IPS DF 4.7 (cell line): Measurements from ENCODE around the gene DLEC1.
"Not testable (repeated sequence)": the region's sequence is repeated elsewhere in the genome, so short reads cannot be mapped to it uniquely, and the experiment has no call there.

ENCODE experiments used
- DNase-seq: peaks from one replicate; pipeline ENCODE4 v3.0.0-alpha.2; 2013; ENCODE audit warnings: low spot score; ENCODE audit errors: extremely low read depth

Gene DLEC1

GRCh38 chr3:38017445-38018295, 21.3 kb upstream of the DLEC1 start:
- no peak for DNase-seq

GRCh38 chr3:38018296-38019266, 20.4 kb upstream of the DLEC1 start:
- DNase-seq = no peak

DNA sequence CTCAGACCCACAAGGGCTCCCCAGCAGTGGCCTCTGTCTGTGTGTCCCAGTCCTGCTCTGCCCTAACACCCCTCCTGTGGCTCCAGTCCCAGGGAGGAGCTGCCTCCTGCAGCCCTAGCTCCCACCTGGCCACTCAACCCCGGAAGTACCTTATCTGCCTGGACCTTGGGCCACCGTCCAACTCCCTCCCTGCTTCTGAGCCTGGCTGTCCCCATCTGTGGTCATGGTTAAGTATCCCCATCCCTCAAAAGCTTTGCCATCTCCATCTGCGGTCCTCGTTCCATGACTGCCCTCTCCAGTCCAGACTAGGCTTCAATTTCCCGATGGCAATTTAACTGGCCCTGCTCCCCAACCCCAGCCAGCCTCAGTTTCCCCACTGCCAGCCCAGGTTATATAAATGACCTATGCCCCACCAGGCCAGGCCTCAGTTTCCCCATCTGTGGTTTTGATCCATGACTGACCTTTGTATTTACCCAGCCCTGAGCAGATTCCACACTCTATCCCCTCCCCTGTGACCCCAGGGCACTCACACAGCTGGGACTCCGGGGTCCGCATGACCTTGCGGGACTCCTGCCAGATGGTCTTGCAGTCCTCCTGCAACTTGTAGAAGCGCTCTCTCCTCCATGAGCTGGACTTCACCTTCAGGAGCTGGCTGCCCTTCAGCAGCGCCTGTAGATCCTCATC, 19.2 kb upstream of the DLEC1 start:
- no peak for DNase-seq

DNA sequence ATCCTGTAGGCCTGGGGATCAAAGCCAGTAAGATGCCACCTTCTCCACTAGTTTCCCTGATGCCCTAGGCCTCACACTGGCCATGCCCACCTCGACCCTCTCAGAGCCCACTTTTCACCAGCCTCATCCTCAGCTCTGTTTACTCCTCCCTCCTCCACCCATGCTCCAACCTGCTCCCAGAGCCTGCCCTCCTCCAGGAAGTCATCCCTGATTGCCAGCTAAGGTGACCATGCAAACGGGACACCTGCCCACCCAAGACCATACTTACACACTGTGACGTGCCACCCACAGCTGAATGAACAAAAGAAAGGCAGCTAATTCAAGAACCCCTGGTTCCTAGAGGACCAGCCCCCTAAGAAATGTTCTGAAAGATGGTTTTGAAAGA, 18.7 kb upstream of the DLEC1 start:
- no peak for DNase-seq

- DNase-seq = no peak
Observed at GRCh38 chr3:38021196-38021595, 17.8 kb upstream of the DLEC1 start.

GRCh38 chr3:38022301-38022700, 16.7 kb upstream of the DLEC1 start:
- DNase-seq = no peak

DNA sequence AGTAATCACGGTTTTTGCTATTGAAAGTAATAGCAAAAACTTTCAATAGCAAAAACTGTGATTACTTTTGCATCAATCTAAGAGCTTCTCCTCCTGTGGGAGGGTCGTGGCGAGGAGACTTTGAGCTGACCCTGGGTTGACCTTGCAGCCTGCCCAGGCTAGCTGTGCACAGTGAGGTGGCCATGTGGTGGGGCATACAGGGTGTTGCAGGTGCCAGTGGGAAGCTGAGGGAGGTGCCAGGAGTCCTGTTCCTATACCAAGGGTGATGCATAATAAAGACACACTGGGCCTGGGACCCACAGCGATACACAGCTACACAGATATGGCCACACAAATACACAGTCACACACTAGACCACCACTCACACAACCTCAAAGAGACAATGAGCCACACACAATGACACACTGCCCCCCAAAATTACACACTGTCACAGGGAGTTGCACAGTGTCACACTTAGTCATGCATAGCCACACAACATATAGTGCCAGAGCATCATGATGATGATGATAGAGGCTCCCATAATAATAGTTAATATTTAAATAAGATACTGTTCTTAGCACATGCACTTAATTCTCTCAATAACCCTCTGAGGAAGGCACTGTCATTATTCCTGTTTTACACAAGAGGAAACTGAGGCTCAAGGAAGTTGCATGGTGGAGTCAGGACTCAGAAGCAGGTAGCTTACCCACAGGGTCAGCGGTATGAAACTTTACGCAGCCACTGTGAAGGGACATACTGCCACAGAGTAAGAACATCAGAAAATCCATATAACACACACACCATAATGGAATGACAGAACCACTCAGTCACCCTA, 15.9 kb upstream of the DLEC1 start:
- no peak for DNase-seq

DNA sequence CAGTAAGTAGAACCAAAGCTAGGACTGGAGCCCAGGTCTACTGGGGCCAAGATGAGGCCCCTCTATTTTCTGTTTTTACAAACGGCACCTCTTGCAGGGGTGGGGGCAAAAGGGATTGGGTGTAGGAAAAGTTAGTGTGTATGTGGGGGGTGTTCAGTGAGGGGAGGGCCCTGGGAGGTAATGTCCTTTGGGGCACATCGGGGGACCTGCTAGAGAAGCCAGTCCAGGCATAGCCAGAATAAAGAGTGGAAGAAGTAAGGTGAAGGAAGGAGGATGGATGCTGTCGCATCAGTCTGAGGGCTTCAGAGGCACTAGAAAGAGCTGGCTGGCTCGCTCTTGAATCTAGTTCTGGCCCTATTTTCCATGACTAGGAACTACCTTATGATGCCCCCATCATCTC, 12.2 kb upstream of the DLEC1 start:
- DNase-seq = no peak

DNA sequence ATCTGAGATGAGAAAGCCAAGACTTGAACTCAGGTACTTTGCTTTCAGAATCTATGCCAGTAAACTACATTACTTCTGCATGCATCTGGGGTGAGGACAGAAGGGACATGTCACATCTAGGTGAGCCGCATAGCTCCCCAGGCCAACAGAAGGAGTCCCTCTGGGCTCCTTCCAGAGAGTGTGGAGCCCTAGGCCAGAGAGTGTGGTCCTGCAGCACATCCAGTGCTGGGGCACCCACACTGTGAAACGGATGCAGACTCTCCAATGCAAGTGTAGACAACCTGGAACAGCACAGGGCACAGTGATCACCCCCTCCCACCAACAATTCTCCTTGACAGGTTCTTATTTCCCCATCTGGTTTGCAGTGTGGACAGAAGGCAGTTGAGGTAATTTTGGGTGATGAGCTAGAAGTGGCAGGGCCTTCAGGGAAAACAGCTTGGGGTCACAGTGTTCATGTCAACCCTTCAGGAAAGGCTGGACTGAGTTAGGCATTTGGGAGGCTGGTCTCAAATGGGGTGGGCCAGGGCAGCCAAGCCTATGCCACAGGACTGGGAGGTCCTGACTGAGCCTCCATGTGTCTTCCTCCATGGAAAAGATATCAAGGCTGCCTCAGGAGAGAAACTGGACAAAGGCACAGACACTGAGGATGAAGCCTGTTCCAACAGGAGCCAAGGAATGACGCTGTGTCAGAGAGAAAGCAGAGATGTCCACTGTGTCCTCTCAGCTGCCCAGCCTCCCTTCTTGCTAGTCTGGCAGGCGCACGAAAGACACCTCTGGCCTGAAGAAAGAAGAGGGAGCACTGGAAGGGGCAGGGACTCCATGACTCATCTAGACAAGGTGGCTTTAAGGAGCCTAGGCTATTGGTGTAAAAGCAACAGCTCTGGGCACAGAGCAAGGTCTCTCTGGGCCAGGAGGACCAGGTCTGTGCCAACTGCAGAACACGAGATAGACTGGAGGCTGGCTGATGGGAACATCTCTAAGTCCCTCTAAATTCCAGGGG, 11.2 kb upstream of the DLEC1 start:
- DNase-seq = no peak

DNA sequence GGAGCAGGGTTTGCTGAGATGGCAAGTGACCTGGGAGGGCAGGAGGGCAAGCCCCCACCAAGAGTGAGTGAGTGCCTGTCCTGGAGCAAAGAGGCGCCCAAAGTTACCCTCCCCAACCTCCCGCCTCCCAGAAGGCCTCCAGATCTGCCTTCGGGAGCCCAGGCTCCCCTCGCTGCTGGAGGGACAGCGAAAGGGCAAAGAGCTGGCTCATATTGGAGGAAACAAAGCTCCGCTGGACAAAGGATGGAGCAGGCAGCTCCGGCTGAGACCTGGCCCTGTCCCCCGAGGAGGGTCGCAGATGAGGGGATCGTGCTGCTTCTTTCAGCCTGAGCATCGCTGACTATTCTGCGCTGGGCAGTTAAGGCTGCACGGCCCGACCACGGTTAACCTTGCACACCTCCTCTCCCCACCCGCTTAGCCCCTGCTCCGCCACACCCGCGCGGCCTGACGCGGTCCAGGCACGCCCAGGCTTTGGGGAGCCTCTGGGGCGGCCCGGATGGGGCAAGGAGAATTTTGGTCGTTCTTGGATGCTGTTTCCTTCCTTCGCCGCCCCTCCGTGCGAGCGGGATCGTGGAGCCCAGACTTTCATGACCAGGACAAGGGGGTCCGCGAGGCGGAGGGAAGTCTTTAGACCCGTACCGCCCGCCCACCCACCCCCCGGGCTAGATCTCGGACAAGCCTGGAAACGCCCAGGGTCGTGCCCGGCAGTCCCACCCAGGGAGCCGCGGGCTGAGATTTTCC, 10.2 kb upstream of the DLEC1 start:
- no peak for DNase-seq

- no peak for DNase-seq
Observed at GRCh38 chr3:38029400-38030125, 9.4 kb upstream of the DLEC1 start, which contains the start of gene PLCD1. Gene PLCD1 (minus strand): TSS chr3:38029642. CDS start chr3:38029539, 103 bp downstream.

DNA sequence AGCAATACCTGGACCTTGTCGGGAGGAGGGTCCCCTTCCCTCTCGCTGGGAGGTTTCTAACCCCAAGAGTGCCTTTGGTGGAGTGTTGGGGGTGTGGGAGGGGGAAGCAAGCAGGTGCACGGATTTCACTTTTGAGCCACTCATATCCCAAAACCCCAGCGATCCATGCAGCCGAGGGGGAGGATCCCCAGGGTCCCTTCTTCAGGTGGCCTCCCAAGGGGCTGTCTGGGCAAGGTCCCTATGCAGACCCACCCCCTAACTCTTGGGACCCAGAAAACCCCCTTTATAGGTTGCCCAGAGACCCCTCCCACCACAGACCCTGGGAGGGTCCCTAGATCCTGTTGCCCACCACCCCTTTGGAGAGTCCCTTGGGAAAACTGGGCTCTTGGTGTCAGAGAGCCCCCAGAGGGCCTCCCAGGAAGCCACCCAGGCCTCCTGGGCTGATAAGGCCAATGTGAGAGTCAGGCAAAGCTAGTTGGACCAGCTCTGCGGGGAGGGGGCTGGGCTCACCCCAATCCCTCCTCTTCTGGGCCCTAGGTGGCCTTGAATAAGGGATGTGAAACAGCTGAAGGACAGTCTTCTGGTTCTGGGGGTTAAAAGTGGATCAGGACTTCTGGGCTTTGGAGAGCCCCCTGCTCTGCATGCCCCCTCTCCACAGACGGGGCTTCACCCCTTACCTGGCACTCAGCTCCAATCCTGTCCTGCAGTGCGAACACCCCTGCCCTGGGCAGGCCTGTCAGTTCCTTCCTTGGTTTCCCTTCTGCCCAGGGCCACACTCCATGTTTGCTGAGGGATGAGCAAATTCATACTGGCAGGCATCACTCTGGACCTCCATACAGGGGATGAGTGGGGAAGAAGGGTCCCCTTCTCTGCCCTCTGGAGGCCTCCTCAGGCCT, 8.6 kb upstream of the DLEC1 start:
- DNase-seq = no peak

- no peak for DNase-seq
Observed at GRCh38 chr3:38031022-38031994, 7.7 kb upstream of the DLEC1 start.

- no peak for DNase-seq
Observed at GRCh38 chr3:38032328-38032865, 6.6 kb upstream of the DLEC1 start.

DNA sequence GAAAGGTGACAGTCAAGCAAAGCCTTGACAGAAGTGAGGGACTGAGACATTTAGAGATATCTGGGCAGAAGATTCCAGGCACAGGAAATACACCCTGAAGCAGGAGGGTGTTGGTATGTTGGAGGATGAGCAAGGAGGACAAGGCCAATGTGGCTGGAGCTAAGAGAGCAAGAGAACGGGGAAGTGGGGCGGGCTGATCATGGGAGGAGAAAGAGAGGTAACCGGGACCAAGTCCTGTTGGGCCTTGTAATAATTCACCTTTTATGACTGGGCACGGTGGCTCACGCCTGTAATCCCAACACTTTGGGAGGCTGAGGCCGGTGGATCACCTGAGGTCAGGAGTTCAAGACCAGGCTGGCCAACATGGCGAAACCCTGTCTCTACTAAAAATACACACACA, 5.4 kb upstream of the DLEC1 start:
- DNase-seq = not testable (repeated sequence)

DNA sequence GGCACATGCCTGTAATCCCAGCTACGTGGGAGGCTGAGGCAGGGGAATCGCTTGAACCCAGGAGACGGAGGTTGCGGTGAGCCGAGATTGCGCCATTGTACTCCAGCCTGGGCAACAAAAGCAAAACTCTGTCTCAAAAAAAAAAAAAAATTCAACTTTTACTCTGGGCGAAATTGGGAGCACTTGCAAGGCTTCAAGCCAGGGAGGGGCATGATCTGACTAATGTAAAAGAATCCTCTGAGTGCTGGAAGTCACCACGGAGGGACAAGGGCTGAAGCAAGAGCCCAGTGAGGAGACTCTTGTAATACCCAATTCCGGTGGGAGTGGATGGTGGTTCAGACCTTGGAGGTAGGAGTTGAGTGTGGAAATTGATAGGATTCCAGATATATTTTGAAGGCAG, 4.7 kb upstream of the DLEC1 start:
- not testable (repeated sequence) for DNase-seq
